Activated CD8-positive, alpha-beta T cell treated with anti-CD3 and anti-CD28 coated beads for 36 hours (primary cell): ENCODE data around the gene FGFBP1. TPM values are rescaled to one million over a fixed set of nuclear protein-coding genes. Genes with fewer than 3 reads are reported as not detected.

ENCODE experiments used
- ATAC-seq: fragments of 200-7000 bp; cut with Tn5 transposase; one replicate; pipeline ENCODE4 v1.10.0; 2021; ENCODE audit warnings: mild to moderate bottlenecking, moderate library complexity
- CTCF ChIA-PET: fragments of 350-600 bp; sonication (Branson Sonifier 250); formaldehyde crosslinking; loops from one replicate; lab custom pipeline; 2021; ENCODE audit warnings: antibody characterized with exemption; lab: Charles Lee
- POLR2A ChIA-PET: fragments of 350-600 bp; sonication (Branson Sonifier 250); formaldehyde crosslinking; loops from one replicate; lab custom pipeline; 2021; ENCODE audit warnings: antibody characterized with exemption; lab: Charles Lee
- DNase-seq: peaks from one replicate; pipeline ENCODE4 v3.0.0-alpha.2; 2020
- H3K27ac Mint-ChIP-seq: one replicate; pipeline ENCODE4 v1.8.0; 2021; ENCODE audit warnings: mild to moderate bottlenecking, mixed read lengths
- H3K27me3 Mint-ChIP-seq: one replicate; pipeline ENCODE4 v1.8.0; 2021; ENCODE audit warnings: mixed read lengths
- H3K36me3 Mint-ChIP-seq: one replicate; pipeline ENCODE4 v1.8.0; 2021; ENCODE audit warnings: low read depth, mixed read lengths
- H3K4me1 Mint-ChIP-seq: one replicate; pipeline ENCODE4 v1.8.0; 2021; ENCODE audit warnings: low read depth, mixed read lengths
- H3K4me3 Mint-ChIP-seq: one replicate; pipeline ENCODE4 v1.8.0; 2021; ENCODE audit warnings: mild to moderate bottlenecking, moderate library complexity, mixed read lengths
- H3K9me3 Mint-ChIP-seq: one replicate; pipeline ENCODE4 v1.8.0; 2021; ENCODE audit warnings: mixed read lengths
- intact Hi-C: fragments of 100-400 bp; cut with micrococcal nuclease; formaldehyde crosslinking; loops from one replicate; pipeline ENCODE4 v1.10.0; 2022
- total RNA-seq, 2 experiments: library from RNA; stranded (reverse); gene quantifications; one replicate each; pipeline ENCODE4 v1.2.3, GENCODE V29; 2021
- TF ChIP-seq, protein P1 (sequence below): fragments of 200-600 bp; IDR thresholded peaks from one replicate; pipeline ENCODE4 v1.8.0; 2022; ENCODE audit warnings: antibody characterized with exemption, mild to moderate bottlenecking

The FGFBP1 gene
- total RNA-seq, 2 experiments from 2014 or later, result not detected

DNA sequence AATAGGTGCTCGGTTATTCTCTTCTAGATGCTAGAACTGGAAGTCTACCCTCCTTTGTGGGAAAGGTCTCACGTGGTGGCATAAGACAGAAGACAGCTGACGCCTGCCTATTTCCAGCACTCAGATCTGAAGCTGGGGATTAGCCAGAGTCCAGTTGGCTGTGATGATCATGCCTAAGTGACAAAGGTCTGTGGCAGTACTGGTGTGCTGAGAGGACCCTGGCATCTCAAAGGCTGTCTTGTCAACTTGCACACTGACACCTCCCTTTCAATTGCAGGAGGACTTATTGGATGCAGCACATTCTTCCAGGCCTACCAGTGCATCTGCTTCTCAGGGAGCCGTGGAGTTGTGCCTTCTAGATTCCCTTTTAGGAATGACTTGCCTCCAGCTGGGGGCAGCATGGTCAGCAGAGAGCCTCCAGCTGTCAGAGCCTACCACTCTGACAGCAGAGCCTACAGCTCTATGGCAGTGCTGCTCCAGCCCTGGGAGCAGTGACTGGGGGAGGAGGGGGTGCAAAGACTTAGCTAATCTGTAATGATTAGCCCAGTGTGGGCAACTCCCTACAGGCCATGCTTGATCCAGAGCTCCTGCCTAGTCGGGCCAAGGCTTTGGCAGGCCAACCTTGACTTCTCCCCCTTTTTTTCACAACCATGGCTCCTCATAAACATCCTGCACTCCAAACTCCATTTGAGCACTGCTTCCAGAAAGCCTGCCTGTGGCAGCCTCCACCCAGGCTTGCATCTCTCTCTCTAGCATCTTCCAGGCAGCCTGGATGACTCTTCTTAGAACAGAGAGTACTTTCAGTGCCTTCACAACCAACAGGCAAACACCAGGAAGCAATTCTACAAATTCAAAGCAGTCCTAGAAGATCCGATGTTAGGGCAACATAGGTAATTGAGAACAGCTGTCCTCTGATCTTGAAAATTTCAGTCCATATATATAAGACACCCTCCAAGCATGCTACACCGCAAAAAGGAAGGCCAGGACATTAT is 38.2 kb upstream of the FGFBP1 start:
- Mint-ChIP-seq H3K4me3 (no peak overlapping the region), H3K36me3 (no peaks in the 10 kb centered on the region), H3K27me3 (no peaks in the 10 kb centered on the region), H3K4me1 (no peaks in the 10 kb centered on the region), H3K9me3 (no peaks in the 10 kb centered on the region), H3K27ac (no peak overlapping the region)
- intact Hi-C loops, result no loop called here
- ATAC-seq (no peak), DNase-seq (no peak)
- POLR2A ChIA-PET, result no interaction called here
- CTCF ChIA-PET, result interaction anchor here (0.9 to 1.7 kb wide), 3 partner anchors 25 to 171 kb away, joined by 4 to 7 read pairs (median 5); no protein-coding TSS in a partner anchor
- TF ChIP-seq, protein P1, sequence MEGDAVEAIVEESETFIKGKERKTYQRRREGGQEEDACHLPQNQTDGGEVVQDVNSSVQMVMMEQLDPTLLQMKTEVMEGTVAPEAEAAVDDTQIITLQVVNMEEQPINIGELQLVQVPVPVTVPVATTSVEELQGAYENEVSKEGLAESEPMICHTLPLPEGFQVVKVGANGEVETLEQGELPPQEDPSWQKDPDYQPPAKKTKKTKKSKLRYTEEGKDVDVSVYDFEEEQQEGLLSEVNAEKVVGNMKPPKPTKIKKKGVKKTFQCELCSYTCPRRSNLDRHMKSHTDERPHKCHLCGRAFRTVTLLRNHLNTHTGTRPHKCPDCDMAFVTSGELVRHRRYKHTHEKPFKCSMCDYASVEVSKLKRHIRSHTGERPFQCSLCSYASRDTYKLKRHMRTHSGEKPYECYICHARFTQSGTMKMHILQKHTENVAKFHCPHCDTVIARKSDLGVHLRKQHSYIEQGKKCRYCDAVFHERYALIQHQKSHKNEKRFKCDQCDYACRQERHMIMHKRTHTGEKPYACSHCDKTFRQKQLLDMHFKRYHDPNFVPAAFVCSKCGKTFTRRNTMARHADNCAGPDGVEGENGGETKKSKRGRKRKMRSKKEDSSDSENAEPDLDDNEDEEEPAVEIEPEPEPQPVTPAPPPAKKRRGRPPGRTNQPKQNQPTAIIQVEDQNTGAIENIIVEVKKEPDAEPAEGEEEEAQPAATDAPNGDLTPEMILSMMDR, result no peak

DNA sequence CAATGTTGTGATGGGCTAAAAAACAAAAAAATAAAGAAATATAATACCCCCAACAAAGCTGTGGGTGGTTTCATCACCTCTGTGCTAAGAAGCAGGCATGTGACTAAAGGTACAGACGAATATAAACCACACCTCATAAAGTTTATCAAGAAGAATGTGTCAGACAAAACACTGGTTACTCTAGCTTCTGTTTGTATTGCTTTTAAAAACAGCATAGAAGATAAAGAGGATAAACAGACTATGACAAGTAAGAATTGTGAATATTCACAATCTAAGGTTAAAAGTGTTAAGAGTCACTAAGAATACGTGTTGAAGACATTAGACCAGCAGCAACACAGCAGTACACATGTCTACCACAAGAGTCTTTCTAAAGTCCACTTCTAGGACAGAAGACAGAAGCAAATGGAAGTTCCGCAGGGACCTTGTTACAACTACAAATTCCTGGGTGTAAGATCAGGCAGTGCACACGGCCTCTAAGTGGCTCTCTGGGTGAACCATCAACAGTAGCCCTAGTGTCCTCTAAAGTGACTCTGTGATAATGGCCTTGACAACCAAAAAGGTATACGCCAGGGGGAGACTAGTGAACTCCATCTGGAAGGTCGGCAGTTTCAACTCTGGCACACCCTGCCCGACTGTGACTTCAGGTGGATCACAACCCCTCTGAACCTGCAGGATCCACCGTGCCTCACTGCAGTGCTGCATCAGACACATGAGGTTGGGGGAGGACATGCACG is 32.7 kb upstream of the FGFBP1 start:
- no peak for ATAC-seq

DNA sequence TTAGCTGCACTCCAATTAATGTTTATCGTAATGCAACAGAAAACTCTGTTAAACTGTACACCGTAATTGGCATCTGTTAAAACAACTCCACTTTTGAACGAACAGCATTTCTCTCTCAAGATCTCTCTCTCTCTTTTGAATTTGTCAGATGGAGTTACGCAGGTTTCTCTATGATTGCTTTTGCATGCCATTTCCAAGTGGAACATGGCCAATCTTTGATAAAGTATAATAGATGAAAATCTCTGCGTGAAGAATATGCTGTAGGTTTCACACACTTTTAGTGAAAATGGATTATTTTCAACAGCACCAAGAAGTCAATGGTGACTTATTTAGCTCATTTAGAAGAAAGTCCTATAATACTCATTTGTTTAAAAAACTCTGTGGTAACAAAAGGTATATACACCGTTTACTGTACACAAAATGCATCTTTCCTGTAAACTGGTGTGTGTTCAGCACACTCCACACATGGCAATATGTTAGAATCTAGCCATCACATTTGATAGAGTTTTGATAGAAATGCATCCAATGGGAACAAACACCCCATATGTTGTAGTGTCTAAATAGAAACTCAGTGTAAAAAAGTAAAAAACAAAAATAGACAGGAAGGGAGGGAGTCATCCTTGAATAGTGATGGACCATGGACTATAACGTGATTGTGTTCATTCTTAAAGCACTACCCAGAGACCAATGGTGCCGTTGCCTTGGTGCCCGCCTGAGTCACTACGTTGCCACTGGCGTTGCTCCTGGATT is 30.2 kb upstream of the FGFBP1 start:
- POLR2A ChIA-PET, result no interaction called here
- no peaks in the 10 kb centered on the region for H3K36me3 Mint-ChIP-seq
- no peak overlapping the region for H3K4me3 Mint-ChIP-seq
- DNase-seq (no peak), ATAC-seq (no peak)
- TF ChIP-seq, protein P1, result no peak
- CTCF ChIA-PET, result no interaction called here
- peaks cover 3% of the 10 kb centered on the region for H3K27me3 Mint-ChIP-seq
- peaks cover 6% of the 10 kb centered on the region for H3K9me3 Mint-ChIP-seq
- intact Hi-C loops, result no loop called here
- peaks cover 6% of the 10 kb centered on the region for H3K4me1 Mint-ChIP-seq
- H3K27ac Mint-ChIP-seq, result no peak overlapping the region

More for the DNA sequence above, 32.7 kb upstream of the FGFBP1 start:
- no peaks in the 10 kb centered on the region for H3K36me3 Mint-ChIP-seq
- no peak for DNase-seq
- TF ChIP-seq, protein P1, result no peak
- ChIA-PET POLR2A (no interaction called here), CTCF (interaction anchor here (0.9 to 1.2 kb wide), 2 partner anchors 15 to 89 kb away, joined by 5 read pairs; no protein-coding TSS in a partner anchor)
- no peak overlapping the region for H3K27ac Mint-ChIP-seq
- intact Hi-C loops, result no loop called here
- no peak overlapping the region for H3K4me3 Mint-ChIP-seq
- H3K9me3 Mint-ChIP-seq, result peaks cover 2% of the 10 kb centered on the region
- peaks cover 3% of the 10 kb centered on the region for H3K27me3 Mint-ChIP-seq
- no peaks in the 10 kb centered on the region for H3K4me1 Mint-ChIP-seq

DNA sequence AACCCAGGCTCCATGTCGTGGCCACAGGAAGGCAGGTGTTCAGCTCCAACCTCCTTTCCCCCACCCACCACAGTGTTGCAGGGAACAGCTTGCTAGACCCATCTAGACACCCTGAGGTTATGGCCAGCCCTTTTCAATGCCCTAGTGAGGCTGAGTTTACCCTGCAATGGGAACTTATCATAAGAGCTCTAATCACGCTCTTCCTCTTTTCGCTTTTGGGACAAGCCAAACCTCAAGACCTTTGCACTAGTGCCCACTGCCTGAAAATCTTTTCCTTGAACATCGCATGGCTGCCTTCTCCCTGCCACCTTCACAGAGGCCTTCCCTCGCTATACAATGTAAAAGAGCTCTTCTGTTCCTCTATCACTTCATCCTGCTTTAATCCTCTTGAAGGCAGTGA is 26.8 kb upstream of the FGFBP1 start:
- H3K27ac Mint-ChIP-seq, result no peak overlapping the region
- peaks cover 3% of the 10 kb centered on the region for H3K27me3 Mint-ChIP-seq
- no peak overlapping the region for H3K4me3 Mint-ChIP-seq
- ChIA-PET POLR2A (no interaction called here), CTCF (interaction anchor here (4.1 to 4.8 kb wide), 2 partner anchors 37 to 160 kb away, joined by 27 to 50 read pairs; no protein-coding TSS in a partner anchor)
- ATAC-seq (no peak), DNase-seq (no peak)
- H3K9me3 Mint-ChIP-seq, result peaks cover 6% of the 10 kb centered on the region
- TF ChIP-seq, protein P1, result no peak
- H3K4me1 Mint-ChIP-seq, result peaks cover 33% of the 10 kb centered on the region
- H3K36me3 Mint-ChIP-seq, result no peaks in the 10 kb centered on the region
- intact Hi-C loops, result no loop called here
